Measurements from ENCODE around the gene DNAAF1. TPM values are rescaled to one million over a fixed set of nuclear protein-coding genes. Genes with fewer than 3 reads are reported as not detected.

The DNAAF1 gene
- polyA plus RNA-seq, 2 of the 4 experiments (the other 2 are of a cell fraction) = 0.13 to 0.14 TPM

- DNase-seq (ENCODE audit: low read depth in 1 of 2, low spot score in 1 of 2) (no peak), ATAC-seq (no peak), FAIRE-seq (no peak)
- H3K27ac ChIP-seq = no peak overlapping the region
- H3K4me2 ChIP-seq = no peak overlapping the region
- H3K4me1 ChIP-seq = peaks cover 19% of the 10 kb centered on the region
- ChIA-PET CTCF (interaction anchor here (2.0 kb wide), 1 partner anchor 41 kb away, joined by 9 read pairs; no protein-coding TSS in a partner anchor), POLR2A (no interaction called here)
- H3K4me3 ChIP-seq = no peak overlapping the region
- H3K9me3 ChIP-seq = no peaks in the 10 kb centered on the region
- WGBS (ENCODE audit: missing lambda C conversion rate) = 91% methylated on average over 3 of the region's 3 CpGs
- TF ChIP-seq RAD21 (conservative IDR thresholded peaks at IDR 0.05 in 1 of 2, IDR thresholded peaks at IDR 0.05 in 1 of 2) (no peak), JUN (IDR thresholded peaks at IDR 0.05) (no peak), ZSCAN20 (CRISPR knock-in tag; IDR thresholded peaks at IDR 0.05) (no peak), BHLHE40 (IDR thresholded peaks at IDR 0.05; ENCODE audit: low read depth, low read length) (no peak), ZFP36 (IDR thresholded peaks at IDR 0.05; ENCODE audit: borderline replicate concordance, partially characterized antibody) (peak; percentile 68), NPAS2 (CRISPR knock-in tag; IDR thresholded peaks at IDR 0.05; ENCODE audit: borderline replicate concordance) (no peak), HEYL (CRISPR knock-in tag; IDR thresholded peaks at IDR 0.05) (no peak), RCOR1 (IDR thresholded peaks at IDR 0.05; ENCODE audit: low read depth, low read length) (no peak)
These were observed 79.4 kb downstream of the DNAAF1 start for GRCh38 chr16:84224554-84224953.

GRCh38 chr16:84225126-84225525 lies 80.0 kb downstream of the DNAAF1 start:
- FAIRE-seq (no peak), DNase-seq (ENCODE audit: low read depth in 1 of 2, low spot score in 1 of 2) (no peak), ATAC-seq (no peak)
- Histone ChIP-seq H3K4me2 (no peak overlapping the region), H3K4me3 (no peak overlapping the region), H3K4me1 (peaks cover 20% of the 10 kb centered on the region), H3K9me3 (no peaks in the 10 kb centered on the region), H3K27ac (peak overlapping the region in 1 of 2 experiments; percentile 92; a peak in 1 of 6 replicates)
- ChIA-PET CTCF (interaction anchor here (0.9 to 2.6 kb wide), 4 partner anchors 14 to 52 kb away, joined by 3 to 13 read pairs (median 4); partner anchors contain the start of gene TAF1C), POLR2A (no interaction called here)
- 69% methylated on average over 3 of the region's 3 CpGs for WGBS (ENCODE audit: missing lambda C conversion rate)
- no peak for TF ChIP-seq ZC3H11A (IDR thresholded peaks at IDR 0.05)
- peak; percentile 61 for TF ChIP-seq ZFP36 (IDR thresholded peaks at IDR 0.05; ENCODE audit: borderline replicate concordance, partially characterized antibody)
- TF ChIP-seq CHD4 (IDR thresholded peaks at IDR 0.05; ENCODE audit: borderline replicate concordance) = 0 out of 2 replicates have a peak, but pooled peaks have one; percentile 34
- TF ChIP-seq NPAS2 (CRISPR knock-in tag; IDR thresholded peaks at IDR 0.05; ENCODE audit: borderline replicate concordance) = no peak
- TF ChIP-seq MAFK (IDR thresholded peaks at IDR 0.05; ENCODE audit: partially characterized antibody) = no peak

- ATAC-seq (no peak), DNase-seq (ENCODE audit: low read depth in 1 of 2, low spot score in 1 of 2) (no peak), FAIRE-seq (no peak)
- peak overlapping the region in 1 of 2 experiments; percentile 92; a peak in 3 of 6 replicates for H3K27ac ChIP-seq
- H3K4me3 ChIP-seq = no peak overlapping the region
- no peak overlapping the region for H3K4me2 ChIP-seq
- CTCF ChIA-PET = interaction anchor here (0.6 to 2.6 kb wide), 7 partner anchors 8 to 397 kb away, joined by 3 to 13 read pairs (median 3); partner anchors contain the start of gene TAF1C
- 92% methylated on average over 4 of the region's 7 CpGs for WGBS (ENCODE audit: missing lambda C conversion rate)
- TF ChIP-seq NFE2L2 (conservative IDR thresholded peaks at IDR 0.05; ENCODE audit: low read length) = no peak
- TF ChIP-seq POLR2AphosphoS2 (conservative IDR thresholded peaks at IDR 0.05; ENCODE audit: low read length) = no peak
- no peak for TF ChIP-seq FOSL2 (IDR thresholded peaks at IDR 0.05)
- TF ChIP-seq FOSL2 (CRISPR knock-in tag; IDR thresholded peaks at IDR 0.05) = no peak
- H3K9me3 ChIP-seq = no peaks in the 10 kb centered on the region
- POLR2A ChIA-PET = no interaction called here
- H3K4me1 ChIP-seq = peaks cover 20% of the 10 kb centered on the region
These were observed 80.5 kb downstream of the DNAAF1 start for GRCh38 chr16:84225571-84225970.

GRCh38 chr16:84226026-84226425 lies 80.9 kb downstream of the DNAAF1 start:
- WGBS (ENCODE audit: missing lambda C conversion rate) = 79% methylated on average over 8 of the region's 8 CpGs
- Histone ChIP-seq H3K27ac (peak overlapping the region in 1 of 2 experiments; percentile 92; a peak in 3 of 6 replicates), H3K4me1 (peaks cover 20% of the 10 kb centered on the region), H3K4me2 (no peak overlapping the region), H3K4me3 (no peak overlapping the region), H3K9me3 (no peaks in the 10 kb centered on the region)
- ChIA-PET CTCF (interaction anchor here (0.6 to 2.6 kb wide), 7 partner anchors 8 to 396 kb away, joined by 3 to 13 read pairs (median 3); partner anchors contain the start of gene TAF1C), POLR2A (no interaction called here)
- DNase-seq (ENCODE audit: low read depth in 1 of 2, low spot score in 1 of 2) (no peak), FAIRE-seq (no peak), ATAC-seq (no peak)
- TF ChIP-seq RAD21 (conservative IDR thresholded peaks at IDR 0.05 in 1 of 2, IDR thresholded peaks at IDR 0.05 in 1 of 2) (no peak), ATOH8 (CRISPR knock-in tag; IDR thresholded peaks at IDR 0.05; ENCODE audit: low read depth) (no peak), RFX5 (IDR thresholded peaks at IDR 0.05) (no peak), ESRRA (IDR thresholded peaks at IDR 0.05; ENCODE audit: borderline replicate concordance, low read length) (no peak), FOSB (CRISPR knock-in tag; IDR thresholded peaks at IDR 0.05) (no peak), MYC (IDR thresholded peaks at IDR 0.05; ENCODE audit: borderline replicate concordance, low read length) (no peak), CTCF (IDR thresholded peaks at IDR 0.05) (no peak), TFCP2L1 (CRISPR knock-in tag; IDR thresholded peaks at IDR 0.05) (no peak), HES2 (IDR thresholded peaks at IDR 0.05) (no peak), HMGXB4 (CRISPR knock-in tag; IDR thresholded peaks at IDR 0.05; ENCODE audit: borderline replicate concordance) (no peak), MAZ (IDR thresholded peaks at IDR 0.05; ENCODE audit: borderline replicate concordance, low read depth, low read length) (no peak), CHD4 (IDR thresholded peaks at IDR 0.05; ENCODE audit: borderline replicate concordance) (no peak)

Data from A549 (cell line).